Naive thymus-derived CD4-positive, alpha-beta T cell (primary cell): ENCODE data around the gene VTI1B. TPM values are rescaled to one million over a fixed set of nuclear protein-coding genes. Genes with fewer than 3 reads are reported as not detected.
"Not testable (repeated sequence)": the region's sequence is repeated elsewhere in the genome, so short reads cannot be mapped to it uniquely, and the experiment has no call there.

Experiments used
- ATAC-seq: fragments of 150-1000 bp; cut with Tn5 transposase; 2 replicates; pipeline ENCODE4 v1.10.0; 2021; ENCODE audit warnings: mild to moderate bottlenecking, moderate library complexity
- CTCF ChIA-PET: fragments of 350-600 bp; sonication (Branson Sonifier 250); formaldehyde crosslinking; loops from one replicate; lab custom pipeline; 2021; ENCODE audit warnings: antibody characterized with exemption; lab: Charles Lee
- POLR2A ChIA-PET: fragments of 350-600 bp; sonication (Branson Sonifier 250); formaldehyde crosslinking; loops from one replicate; lab custom pipeline; 2021; ENCODE audit warnings: antibody characterized with exemption, inconsistent platforms; lab: Charles Lee
- DNase-seq, 9 donors: peaks; one replicate each; pipeline versions ENCODE4 v3.0.0 to v3.0.0-alpha.2; 2020 to 2022; ENCODE audit warnings: mixed read lengths in 1 of 9
- H3K27ac ChIP-seq: one replicate; pipeline ENCODE4 v1.7.0; 2013; ENCODE audit warnings: mild to moderate bottlenecking, low read depth, low read length, moderate library complexity
- H3K27me3 ChIP-seq, 2 donors: one replicate each; pipeline ENCODE4 v1.7.0; 2013; ENCODE audit warnings: low read length in 2 of 2, mild to moderate bottlenecking in 2 of 2, moderate library complexity in 2 of 2; ENCODE audit not compliant: control insufficient read depth in 2 of 2, insufficient read depth in 2 of 2
- H3K36me3 ChIP-seq, 3 experiments: 1 replicate in 2 of 3; 2 replicates in 1 of 3; pipeline ENCODE4 v1.7.0; 2013; ENCODE audit warnings: low read length in 3 of 3, mild to moderate bottlenecking in 3 of 3, moderate library complexity in 1 of 3; ENCODE audit not compliant: insufficient read depth in 3 of 3, control insufficient read depth in 2 of 3
- H3K4me1 ChIP-seq, 2 donors: one replicate each; pipeline ENCODE4 v1.7.0; 2013; ENCODE audit warnings: low read length in 2 of 2, mild to moderate bottlenecking in 2 of 2, moderate library complexity in 1 of 2; ENCODE audit not compliant: control insufficient read depth in 2 of 2, insufficient read depth in 2 of 2
- H3K4me3 ChIP-seq: 2 replicates; pipeline ENCODE4 v1.7.0; 2013; ENCODE audit warnings: mild to moderate bottlenecking, low read length
- H3K9me3 ChIP-seq, 3 experiments: 1 replicate in 2 of 3; 2 replicates in 1 of 3; pipeline ENCODE4 v1.7.0; 2013; ENCODE audit warnings: low read length in 3 of 3; ENCODE audit not compliant: control insufficient read depth in 2 of 3
- H3K27ac Mint-ChIP-seq, 9 donors: one replicate each; pipeline ENCODE4 v1.8.0; 2020 to 2022; ENCODE audit warnings: mixed read lengths in 9 of 9, mild to moderate bottlenecking in 8 of 9, moderate library complexity in 5 of 9, inconsistent platforms in 2 of 9
- H3K27me3 Mint-ChIP-seq, 5 donors: one replicate each; pipeline ENCODE4 v1.8.0; 2021 to 2022; ENCODE audit warnings: mixed read lengths in 5 of 5, mild to moderate bottlenecking in 1 of 5
- H3K36me3 Mint-ChIP-seq, 5 donors: one replicate each; pipeline ENCODE4 v1.8.0; 2020 to 2022; ENCODE audit warnings: mixed read lengths in 5 of 5, mild to moderate bottlenecking in 3 of 5, inconsistent platforms in 1 of 5
- H3K4me1 Mint-ChIP-seq, 7 donors: one replicate each; pipeline ENCODE4 v1.8.0; 2020 to 2022; ENCODE audit warnings: mixed read lengths in 7 of 7, mild to moderate bottlenecking in 3 of 7, inconsistent platforms in 1 of 7
- H3K4me3 Mint-ChIP-seq, 10 donors: one replicate each; pipeline ENCODE4 v1.8.0; 2020 to 2022; ENCODE audit warnings: mild to moderate bottlenecking in 10 of 10, mixed read lengths in 10 of 10, moderate library complexity in 6 of 10, inconsistent platforms in 2 of 10
- H3K9me3 Mint-ChIP-seq, 11 donors: one replicate each; pipeline ENCODE4 v1.8.0; 2020 to 2022; ENCODE audit warnings: mixed read lengths in 11 of 11, mild to moderate bottlenecking in 4 of 11, inconsistent platforms in 1 of 11, moderate library complexity in 1 of 11
- intact Hi-C, 2 donors: fragments of 100-400 bp; cut with micrococcal nuclease; formaldehyde crosslinking; loops; one replicate each; pipeline ENCODE4 v1.15.1; 2023
- polyA plus RNA-seq, 2 donors: library from polyadenylated mRNA; unstranded; fragments of 300-500 nt; fragmentation: Illumina TruSeq; gene quantifications; one replicate each; pipeline ENCODE4 v1.2.3, GENCODE V29; 2021
- total RNA-seq, 6 experiments: library from RNA in 5 of 6; stranded (reverse) in 5 of 6; gene quantifications; 1 replicate in 5 of 6; 2 replicates in 1 of 6; pipeline ENCODE4 v1.2.3 and lab custom pipeline; 2021 to 2026

Gene VTI1B
- total and polyA plus RNA-seq, 7 experiments from 2014 or later: 49.2 to 99.7 (median 65.9) TPM

DNA sequence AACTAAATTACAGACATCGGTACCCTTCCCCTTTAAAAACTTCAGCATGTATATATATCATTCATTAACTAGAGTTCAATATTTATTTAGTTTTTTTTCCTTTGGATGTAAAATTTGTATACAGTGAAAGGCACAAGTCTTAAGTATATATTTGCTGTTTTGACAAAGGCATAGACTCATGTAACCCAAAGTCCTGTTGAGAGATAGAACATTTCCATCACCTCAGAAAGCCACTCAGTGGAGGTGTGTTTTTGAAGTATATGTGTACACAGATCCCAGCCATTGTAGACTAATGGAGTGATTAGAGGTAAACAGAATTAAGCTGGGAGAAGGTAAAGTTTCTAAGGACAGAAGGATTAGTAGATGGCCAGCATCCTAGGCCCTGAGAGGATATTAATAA is 42.6 kb upstream of the VTI1B start:
- Mint-ChIP-seq H3K9me3 (peaks cover 0 to 4% (median 0%) of the 10 kb centered on the region in 11 donors), H3K4me1 (no peaks in the 10 kb centered on the region), H3K27ac (no peak overlapping the region), H3K4me3 (no peak overlapping the region), H3K36me3 (no peaks in the 10 kb centered on the region), H3K27me3 (peaks cover 9 to 32% (median 14%) of the 10 kb centered on the region in 5 donors)
- CTCF ChIA-PET: no interaction called here
- no peak for DNase-seq
- Histone ChIP-seq H3K27ac (no peak overlapping the region), H3K4me1 (no peaks in the 10 kb centered on the region), H3K9me3 (no peaks in the 10 kb centered on the region), H3K4me3 (no peak overlapping the region), H3K27me3 (peaks cover 0 to 1% of the 10 kb centered on the region in 2 donors), H3K36me3 (no peaks in the 10 kb centered on the region)
- intact Hi-C loops: no loop called here
- POLR2A ChIA-PET: no interaction called here
- no peak for ATAC-seq

- ChIA-PET CTCF (interaction anchor here (0.7 to 1.4 kb wide), 3 partner anchors 90 to 378 kb away, joined by 3 read pairs; no protein-coding TSS in a partner anchor), POLR2A (no interaction called here)
- ATAC-seq (no peak), DNase-seq (no peak)
- no peaks in the 10 kb centered on the region for H3K4me1 Mint-ChIP-seq
- peaks cover 0 to 25% (median 4%) of the 10 kb centered on the region in 11 donors for H3K9me3 Mint-ChIP-seq
- H3K4me3 Mint-ChIP-seq: no peak overlapping the region
- no peaks in the 10 kb centered on the region for H3K36me3 ChIP-seq
- H3K27ac ChIP-seq: no peak overlapping the region
- no peak overlapping the region for H3K27ac Mint-ChIP-seq
- H3K9me3 ChIP-seq: no peaks in the 10 kb centered on the region
- H3K4me3 ChIP-seq: no peak overlapping the region
- no peaks in the 10 kb centered on the region for H3K4me1 ChIP-seq
- H3K27me3 Mint-ChIP-seq: peaks cover 0 to 11% (median 0%) of the 10 kb centered on the region in 5 donors
- intact Hi-C loops: no loop called here
- peaks cover 0 to 3% (median 0%) of the 10 kb centered on the region in 5 donors for H3K36me3 Mint-ChIP-seq
- H3K27me3 ChIP-seq: no peaks in the 10 kb centered on the region
These were observed 35.8 kb upstream of the VTI1B start for GRCh38 chr14:67710209-67710608.

DNA sequence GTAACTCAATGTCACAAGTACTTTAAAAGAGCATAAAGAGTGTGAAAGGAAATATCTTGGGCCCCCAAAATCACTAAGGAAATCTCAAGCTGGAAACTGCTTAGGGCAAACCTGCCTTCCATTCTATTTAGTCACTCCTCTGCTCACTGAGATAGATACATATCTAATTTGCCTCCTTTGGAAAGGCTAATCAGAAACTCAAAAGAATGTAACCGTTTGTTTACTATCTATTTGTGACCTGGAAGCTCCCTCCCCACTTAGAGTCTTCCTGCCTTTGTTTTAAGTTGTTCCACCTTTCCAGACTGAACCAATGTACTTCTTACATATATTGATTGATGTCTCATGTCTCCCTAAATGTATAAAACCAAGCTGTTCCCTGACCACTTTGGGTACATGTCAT is 35.4 kb upstream of the VTI1B start:
- Mint-ChIP-seq H3K27me3 (peaks cover 0 to 12% (median 0%) of the 10 kb centered on the region in 5 donors), H3K9me3 (peaks cover 0 to 25% (median 4%) of the 10 kb centered on the region in 11 donors)
- intact Hi-C loops: loop anchor here in 1 of 2 donors (10.0 kb wide), 1 partner anchor 545 kb away; no protein-coding TSS in a partner anchor
- H3K27ac Mint-ChIP-seq, DNase-seq, ATAC-seq, H3K4me3 Mint-ChIP-seq, H3K4me1 Mint-ChIP-seq, H3K4me1 ChIP-seq, H3K36me3 Mint-ChIP-seq, H3K36me3 ChIP-seq, H3K27me3 ChIP-seq, POLR2A ChIA-PET, H3K9me3 ChIP-seq, H3K4me3 ChIP-seq, H3K27ac ChIP-seq: not testable (repeated sequence)
- CTCF ChIA-PET: interaction anchor here (1.2 to 1.4 kb wide), 2 partner anchors 89 to 126 kb away, joined by 3 read pairs; no protein-coding TSS in a partner anchor

- ATAC-seq, H3K27ac Mint-ChIP-seq, H3K36me3 Mint-ChIP-seq, H3K4me3 ChIP-seq, H3K4me3 Mint-ChIP-seq, H3K4me1 Mint-ChIP-seq, H3K27me3 ChIP-seq, H3K36me3 ChIP-seq, H3K27ac ChIP-seq, POLR2A ChIA-PET, H3K4me1 ChIP-seq, H3K9me3 ChIP-seq, DNase-seq: not testable (repeated sequence)
- H3K27me3 Mint-ChIP-seq: peaks cover 0 to 16% (median 0%) of the 10 kb centered on the region in 5 donors
- intact Hi-C loops: loop anchor here in 1 of 2 donors (10.0 kb wide), 1 partner anchor 545 kb away; no protein-coding TSS in a partner anchor
- H3K9me3 Mint-ChIP-seq: peaks cover 0 to 25% (median 4%) of the 10 kb centered on the region in 11 donors
- CTCF ChIA-PET: interaction anchor here (1.2 kb wide), 1 partner anchor 125 kb away, joined by 3 read pairs; no protein-coding TSS in a partner anchor
These were observed 34.9 kb upstream of the VTI1B start for GRCh38 chr14:67709346-67709745.

- H3K4me3 ChIP-seq: no peak overlapping the region
- H3K27me3 ChIP-seq: no peaks in the 10 kb centered on the region
- peaks cover 0 to 8% (median 0%) of the 10 kb centered on the region in 5 donors for H3K27me3 Mint-ChIP-seq
- H3K4me3 Mint-ChIP-seq: no peak overlapping the region
- H3K27ac ChIP-seq: no peak overlapping the region
- ATAC-seq (no peak), DNase-seq (no peak)
- no peaks in the 10 kb centered on the region for H3K9me3 ChIP-seq
- peaks cover 0 to 18% (median 4%) of the 10 kb centered on the region in 11 donors for H3K9me3 Mint-ChIP-seq
- H3K27ac Mint-ChIP-seq: no peak overlapping the region
- peaks cover 0 to 3% (median 0%) of the 10 kb centered on the region in 5 donors for H3K36me3 Mint-ChIP-seq
- ChIA-PET POLR2A (interaction anchor here (0.9 to 1.5 kb wide), 3 partner anchors 10 to 285 kb away, joined by 4 read pairs; partner anchors contain the start of gene RDH11), CTCF (interaction anchor here (0.8 to 2.7 kb wide), 18 partner anchors 8 to 278 kb away, joined by 3 to 57 read pairs (median 9); partner anchors contain the start of genes ARG2 and RDH11)
- H3K36me3 ChIP-seq: no peaks in the 10 kb centered on the region
- intact Hi-C loops: loop anchor here (2.0 to 10.0 kb wide), 4 partner anchors 30 to 540 kb away; partner anchors contain the start of gene VTI1B (in 1 of the 2)
- H3K4me1 Mint-ChIP-seq: peaks cover 0 to 2% (median 0%) of the 10 kb centered on the region in 7 donors
- no peaks in the 10 kb centered on the region for H3K4me1 ChIP-seq
These were observed 30.8 kb upstream of the VTI1B start for GRCh38 chr14:67705211-67705610.

DNA sequence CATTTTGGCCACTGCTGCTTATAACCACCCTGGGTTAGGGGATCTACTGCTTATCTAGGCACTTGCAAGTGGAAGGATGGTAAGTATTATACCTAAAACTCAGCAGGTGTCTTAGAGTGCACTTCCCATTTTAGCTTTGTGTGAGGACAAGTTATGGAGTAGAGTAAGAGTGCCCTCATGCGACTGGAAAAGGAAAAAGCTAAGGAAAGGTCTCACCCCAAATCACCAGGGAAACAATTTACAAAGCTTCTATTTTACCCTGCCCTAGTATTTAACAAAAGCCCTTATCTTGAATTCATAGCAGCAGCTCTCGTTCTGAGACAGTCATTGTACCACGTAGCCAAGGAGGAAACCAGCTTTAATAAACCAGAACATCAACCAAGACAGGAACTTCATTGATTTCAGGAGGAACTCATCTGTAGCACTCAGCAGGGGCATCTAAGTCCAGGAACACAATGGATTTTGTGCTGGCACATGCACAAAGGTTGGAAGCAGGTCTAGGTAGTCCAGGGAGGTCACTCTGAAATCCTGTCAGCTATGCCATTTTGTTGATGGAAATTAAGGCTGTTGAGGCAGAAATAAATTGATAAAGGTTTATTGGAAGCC is 30.2 kb upstream of the VTI1B start:
- intact Hi-C loops: loop anchor here (1.0 to 10.0 kb wide), 11 partner anchors 9 to 1207 kb away; partner anchors contain the start of genes RDH11 (in 2 of the 2) and VTI1B (in 1 of the 2)
- Histone ChIP-seq H3K4me3 (no peak overlapping the region), H3K36me3 (no peaks in the 10 kb centered on the region), H3K4me1 (no peaks in the 10 kb centered on the region), H3K27ac (no peak overlapping the region), H3K9me3 (no peaks in the 10 kb centered on the region), H3K27me3 (no peaks in the 10 kb centered on the region)
- no peak overlapping the region for H3K4me3 Mint-ChIP-seq
- H3K36me3 Mint-ChIP-seq: no peaks in the 10 kb centered on the region
- peaks cover 0 to 2% (median 0%) of the 10 kb centered on the region in 7 donors for H3K4me1 Mint-ChIP-seq
- DNase-seq (peak in 7 of 9 donors; percentile 29 to 63 (median 52)), ATAC-seq (peak; percentile 93)
- CTCF ChIA-PET: interaction anchor here (0.6 to 2.7 kb wide), 33 partner anchors 8 to 1345 kb away, joined by 3 to 57 read pairs (median 5); partner anchors contain the start of genes ARG2, PIGH, RDH11 and VTI1B
- POLR2A ChIA-PET: interaction anchor here (0.9 to 1.5 kb wide), 6 partner anchors 9 to 284 kb away, joined by 4 to 6 read pairs (median 4); partner anchors contain the start of genes PIGH and RDH11
- peak overlapping the region in 1 of 9 donors; percentile 38 for H3K27ac Mint-ChIP-seq
- peaks cover 0 to 8% (median 0%) of the 10 kb centered on the region in 5 donors for H3K27me3 Mint-ChIP-seq
- peaks cover 0 to 11% (median 0%) of the 10 kb centered on the region in 11 donors for H3K9me3 Mint-ChIP-seq
